IMR-90 (cell line): ENCODE measurements around the gene RNASE7. TPM values are rescaled to one million over a fixed set of nuclear protein-coding genes. Genes with fewer than 3 reads are reported as not detected.

Experiments used
- ATAC-seq: fragments of 200-7000 bp; cut with Tn5 transposase; 2 replicates; pipeline ENCODE4 v1.9.1; 2020; ENCODE audit warnings: low read depth, mild to moderate bottlenecking, moderate library complexity
- BruUV-seq: library from RNA; stranded (reverse); fragments of 400-500 nt; replicated peaks from 2 replicates; lab custom pipeline; 2021; lab: Mats Ljungman, UMichigan
- CTCF ChIA-PET: fragments of 300-600 bp; formaldehyde crosslinking; extraction: SDS; loops from one replicate; lab custom pipeline; 2021; ENCODE audit warnings: antibody characterized with exemption; lab: Yijun Ruan, JAX
- POLR2A ChIA-PET: fragments of 300-600 bp; sonication (Branson Sonifier 250); formaldehyde crosslinking; loops from one replicate; lab custom pipeline; 2022; ENCODE audit warnings: antibody characterized with exemption; ENCODE audit not compliant: unreplicated experiment; lab: Charles Lee
- DNase-seq: peaks from one replicate; pipeline ENCODE4 v3.0.0; 2013
- H2AFZ ChIP-seq: replicated peaks from 2 replicates; pipeline ENCODE3; 2013; ENCODE audit warnings: low read length, mild to moderate bottlenecking; ENCODE audit not compliant: poor library complexity
- H2AK5ac ChIP-seq: 2 replicates; pipeline ENCODE4 v1.6.1; 2013; ENCODE audit warnings: low read depth, low read length, inconsistent platforms
- H2AK9ac ChIP-seq: replicated peaks from 2 replicates; pipeline ENCODE3; 2013; ENCODE audit warnings: mild to moderate bottlenecking, low read depth, low read length, moderate library complexity; ENCODE audit not compliant: poor library complexity
- H2BK120ac ChIP-seq: 2 replicates; pipeline ENCODE4 v1.6.1; 2013; ENCODE audit warnings: low read depth, low read length, inconsistent platforms
- H2BK15ac ChIP-seq: 3 replicates; pipeline ENCODE4 v1.6.1; 2013; ENCODE audit warnings: low read depth, low read length, inconsistent platforms
- H2BK20ac ChIP-seq: 2 replicates; pipeline ENCODE4 v1.6.1; 2013; ENCODE audit warnings: low read depth, mild to moderate bottlenecking, inconsistent platforms, low read length, moderate library complexity
- H2BK5ac ChIP-seq: 2 replicates; pipeline ENCODE4 v1.6.1; 2013; ENCODE audit warnings: mild to moderate bottlenecking, low read depth, low read length, inconsistent platforms; ENCODE audit not compliant: poor library complexity, severe bottlenecking
- H3K14ac ChIP-seq: replicated peaks from 2 replicates; pipeline ENCODE4 v1.6.1; 2013; ENCODE audit warnings: low read depth, low read length, inconsistent platforms
- H3K18ac ChIP-seq: 2 replicates; pipeline ENCODE4 v1.6.1; 2013; ENCODE audit warnings: low read depth, low read length, control low read depth
- H3K23ac ChIP-seq: 2 replicates; pipeline ENCODE4 v1.6.1; 2013; ENCODE audit warnings: low read depth, low read length, inconsistent platforms
- H3K27ac ChIP-seq: 2 replicates; pipeline ENCODE4 v1.5.1; 2013; ENCODE audit warnings: mild to moderate bottlenecking, control low read depth, low read length; ENCODE audit not compliant: insufficient read depth
- H3K27me3 ChIP-seq: 2 replicates; pipeline ENCODE4 v1.6.1; 2013; ENCODE audit warnings: low read length; ENCODE audit not compliant: control insufficient read depth, insufficient read depth
- H3K36me3 ChIP-seq: 2 replicates; pipeline ENCODE4 v1.6.1; 2013; ENCODE audit warnings: low read length, mixed read lengths; ENCODE audit not compliant: control insufficient read depth, insufficient read depth
- H3K4ac ChIP-seq: 2 replicates; pipeline ENCODE4 v1.6.1; 2013; ENCODE audit warnings: low read depth, low read length, inconsistent platforms
- H3K4me1 ChIP-seq: 2 replicates; pipeline ENCODE4 v1.6.1; 2013; ENCODE audit warnings: low read length, mixed read lengths; ENCODE audit not compliant: control insufficient read depth, insufficient read depth
- H3K4me2 ChIP-seq: 2 replicates; pipeline ENCODE4 v1.6.1; 2013; ENCODE audit warnings: low read depth, mild to moderate bottlenecking, control low read depth, low read length, moderate library complexity
- H3K4me3 ChIP-seq: 2 replicates; pipeline ENCODE4 v1.5.1; 2013; ENCODE audit warnings: low read depth, mild to moderate bottlenecking, control low read depth, low read length, moderate library complexity; ENCODE audit not compliant: insufficient read depth
- H3K56ac ChIP-seq: 2 replicates; pipeline ENCODE4 v1.6.1; 2013; ENCODE audit warnings: low read length, inconsistent platforms; ENCODE audit not compliant: insufficient read depth; ENCODE audit errors: extremely low read depth
- H3K79me1 ChIP-seq, 2 experiments: 2 replicates each; pipeline ENCODE4 v1.6.1; 2013; ENCODE audit warnings: low read length in 2 of 2, inconsistent platforms in 1 of 2, low read depth in 1 of 2
- H3K9ac ChIP-seq: 2 replicates; pipeline ENCODE4 v1.6.1; 2013; ENCODE audit warnings: low read depth, low read length, control low read depth
- H3K9me1 ChIP-seq: 2 replicates; pipeline ENCODE4 v1.6.1; 2013; ENCODE audit warnings: low read length, inconsistent platforms; ENCODE audit not compliant: insufficient read depth
- H3K9me3 ChIP-seq: 2 replicates; pipeline ENCODE4 v1.6.1; 2013; ENCODE audit warnings: low read length; ENCODE audit not compliant: control insufficient read depth, insufficient read depth
- H4K20me1 ChIP-seq: 2 replicates; pipeline ENCODE4 v1.6.1; 2013; ENCODE audit warnings: low read length, inconsistent platforms; ENCODE audit not compliant: insufficient read depth
- H4K5ac ChIP-seq: 2 replicates; pipeline ENCODE4 v1.6.1; 2013; ENCODE audit warnings: mild to moderate bottlenecking, low read depth, low read length, control low read depth
- H4K8ac ChIP-seq, 2 experiments: 2 replicates each; pipeline ENCODE4 v1.6.1; 2013; ENCODE audit warnings: low read depth in 2 of 2, low read length in 2 of 2, control low read depth in 1 of 2, inconsistent platforms in 1 of 2
- H4K91ac ChIP-seq: 2 replicates; pipeline ENCODE4 v1.6.1; 2013; ENCODE audit warnings: low read depth, low read length, inconsistent platforms; ENCODE audit not compliant: insufficient read depth
- CEBPB ChIP-seq: IDR thresholded peaks from 2 replicates; pipeline ENCODE4 v1.6.1; 2012; ENCODE audit warnings: low read depth, low read length, improper control_type of control experiment
- CHD1 ChIP-seq: IDR thresholded peaks from 2 replicates; pipeline ENCODE4 v1.6.1; 2012; ENCODE audit warnings: low read depth, low read length, improper control_type of control experiment
- CTCF ChIP-seq: conservative IDR thresholded peaks from 2 replicates; pipeline ENCODE4 v1.5.1; 2012; ENCODE audit warnings: mild to moderate bottlenecking, low read depth, low read length, improper control_type of control experiment
- ELK1 ChIP-seq: fragments of 150-350 bp; IDR thresholded peaks from 2 replicates; pipeline ENCODE4 v1.6.1; 2016; ENCODE audit warnings: low read depth, mild to moderate bottlenecking, low read length, moderate library complexity, borderline replicate concordance
- FOS ChIP-seq: fragments of 150-350 bp; IDR thresholded peaks from 2 replicates; pipeline ENCODE4 v1.6.1; 2016; ENCODE audit warnings: low read depth, low read length
- MAFK ChIP-seq: IDR thresholded peaks from 2 replicates; pipeline ENCODE4 v1.6.1; 2012; ENCODE audit warnings: low read depth, low read length, improper control_type of control experiment
- MAZ ChIP-seq: IDR thresholded peaks from 2 replicates; pipeline ENCODE4 v1.6.1; 2012; ENCODE audit warnings: low read depth, mild to moderate bottlenecking, low read length, improper control_type of control experiment, moderate library complexity, borderline replicate concordance
- MXI1 ChIP-seq: IDR thresholded peaks from 2 replicates; pipeline ENCODE4 v1.6.1; 2012; ENCODE audit warnings: low read depth, mild to moderate bottlenecking, low read length, moderate library complexity, borderline replicate concordance
- NFE2L2 ChIP-seq: fragments of 150-350 bp; IDR thresholded peaks from 2 replicates; pipeline ENCODE4 v1.6.1; 2016; ENCODE audit warnings: low read depth, mild to moderate bottlenecking, low read length
- RAD21 ChIP-seq: IDR thresholded peaks from 2 replicates; pipeline ENCODE4 v1.6.1; 2012; ENCODE audit warnings: low read length, improper control_type of control experiment
- SMC3 ChIP-seq: fragments of 150-350 bp; IDR thresholded peaks from 2 replicates; pipeline ENCODE4 v1.6.1; 2016; ENCODE audit warnings: low read depth, mild to moderate bottlenecking, antibody characterized with exemption, low read length, moderate library complexity
- USF2 ChIP-seq: fragments of 150-350 bp; IDR thresholded peaks from 2 replicates; pipeline ENCODE4 v1.6.1; 2017; ENCODE audit warnings: mild to moderate bottlenecking, antibody characterized with exemption, low read length, low read depth
- WGBS, 2 experiments: methylation state at CpG; one replicate each; pipeline versions ENCODE4 v1.1.5 to v1.1.7; 2013; ENCODE audit warnings: missing lambda C conversion rate in 2 of 2; ENCODE audit not compliant: insufficient read length in 1 of 2; ENCODE audit errors: extremely low coverage in 2 of 2; 5-methylcytosine and 5-hydroxymethylcytosine counted together
- dilution Hi-C: fragments of 300-500 bp; cut with HindIII; formaldehyde crosslinking; loops from one replicate; pipeline ENCODE4 v1.14.3; 2018; ENCODE audit warnings: low sequenced_read_pairs; ENCODE audit not compliant: unreplicated experiment
- in situ Hi-C: fragments of 300-500 bp; cut with MboI; formaldehyde crosslinking; loops from 3 replicates; pipeline ENCODE4 v1.14.3; 2019; ENCODE audit warnings: low sequenced_read_pairs, inconsistent platforms, mixed read lengths
- intact Hi-C: fragments of 100-400 bp; cut with micrococcal nuclease; formaldehyde crosslinking; loops from 2 replicates; pipeline ENCODE4 v1.10.0; 2022
- polyA plus RNA-seq, 3 experiments: library from polyadenylated mRNA; depleted of rRNA; stranded (reverse); fragments of >200 nt; gene quantifications; 2 replicates each; pipeline ENCODE4 v1.2.3, GENCODE V29; 2012; ENCODE audit warnings: low replicate concordance in 1 of 3
- total RNA-seq: library from RNA; depleted of rRNA; stranded (reverse); fragments of >200 nt; gene quantifications from 2 replicates; pipeline ENCODE4 v1.2.3, GENCODE V29; 2012

RNASE7 gene
- total and polyA plus RNA-seq, 2 of the 4 experiments (the other 2 are of a cell fraction), result not detected

- Histone ChIP-seq H3K79me1 (peaks cover 19 to 60% of the 10 kb centered on the region in 2 experiments), H3K4me1 (peaks cover 22% of the 10 kb centered on the region), H2BK20ac (0 out of 2 replicates have a peak overlapping the region, but pooled peaks have one; percentile 18), H4K8ac (peak overlapping the region; percentile 49 to 82), H3K18ac (peak overlapping the region; percentile 21), H3K14ac (peak overlapping the region; percentile 83), H2AK5ac (peak overlapping the region; percentile 93; the same call in 1 of the 2 replicates), H3K4me3 (peak overlapping the region; percentile 68), H4K5ac (peak overlapping the region; percentile 28), H3K23ac (peak overlapping the region; percentile 82), H2AK9ac (peak overlapping the region; percentile 96), H3K27me3 (no peaks in the 10 kb centered on the region), H2AFZ (peak overlapping the region; percentile 88), H3K9ac (peak overlapping the region; percentile 91), H2BK5ac (peak overlapping the region; percentile 97), H3K27ac (peak overlapping the region; percentile 96), H3K4me2 (peak overlapping the region; percentile 93), H3K4ac (peak overlapping the region; percentile 90), H3K9me3 (no peaks in the 10 kb centered on the region), H2BK120ac (peak overlapping the region; percentile 70), H3K9me1 (peaks cover 10% of the 10 kb centered on the region), H4K91ac (peak overlapping the region; percentile 66), H3K56ac (peak overlapping the region; percentile 81), H4K20me1 (peaks cover 10% of the 10 kb centered on the region), H2BK15ac (0 out of 3 replicates have a peak overlapping the region, but pooled peaks have one; percentile 3), H3K36me3 (peaks cover 33% of the 10 kb centered on the region)
- CTCF ChIA-PET, result interaction anchor here (0.7 to 2.8 kb wide), 10 partner anchors 12 to 57 kb away, joined by 3 to 18 read pairs (median 4); no protein-coding TSS in a partner anchor
- POLR2A ChIA-PET, result interaction anchor here (0.6 to 1.0 kb wide), 4 partner anchors 13 to 29 kb away, joined by 3 to 8 read pairs (median 4); partner anchors contain the start of gene TMEM253
- WGBS, 2 experiments, result 0% methylated on average over 6 of the region's 37 CpGs; no CpG with 5 or more reads in 1 of the 2 experiments
- ATAC-seq (peak; percentile 73), DNase-seq (peak; percentile 95)
- dilution Hi-C loops (no loop called here), in situ Hi-C loops (no loop called here), intact Hi-C loops (loop anchor here (1.0 kb wide), 3 partner anchors 14 to 57 kb away; no protein-coding TSS in a partner anchor)
- BruUV-seq, result no TSS peak
- no peak for TF ChIP-seq USF2
- no peak for TF ChIP-seq NFE2L2
- no peak for TF ChIP-seq MAFK
- no peak; the same call in 1 of the 2 replicates for TF ChIP-seq FOS
- peak; percentile 73 for TF ChIP-seq MAZ
- no peak; the same call in 1 of the 2 replicates for TF ChIP-seq MXI1
- no peak for TF ChIP-seq SMC3
- peak; percentile 89; the same call in 1 of the 2 replicates for TF ChIP-seq CHD1
- TF ChIP-seq CEBPB, result no peak
- TF ChIP-seq CTCF, result no peak
- TF ChIP-seq RAD21, result no peak
- TF ChIP-seq ELK1, result no peak
These were observed 29.3 kb downstream of the RNASE7 start for GRCh38 chr14:21071225-21072030.
